Islet of Langerhans (tissue), 1 donor: ENCODE data around the gene CHRNB2.

Experiments used
- FAIRE-seq: peaks from one replicate; lab custom pipeline; 2011; peaks lifted over from hg19 to GRCh38; lab: Jason Lieb, UNC

The CHRNB2 gene

GRCh38 chr1:154581766-154582165, 14.2 kb downstream of the CHRNB2 start:
- no peak for FAIRE-seq

GRCh38 chr1:154582885-154583284, 15.3 kb downstream of the CHRNB2 start:
- no peak for FAIRE-seq

- FAIRE-seq: no peak
These were observed 16.2 kb downstream of the CHRNB2 start for GRCh38 chr1:154583773-154584172.

GRCh38 chr1:154584267-154584994, 16.9 kb downstream of the CHRNB2 start:
- no peak for FAIRE-seq

GRCh38 chr1:154586231-154586630, 18.7 kb downstream of the CHRNB2 start:
- no peak for FAIRE-seq

- FAIRE-seq: no peak
These were observed 19.1 kb downstream of the CHRNB2 start for GRCh38 chr1:154586641-154587040.

GRCh38 chr1:154589780-154590179, 22.2 kb downstream of the CHRNB2 start:
- no peak for FAIRE-seq

GRCh38 chr1:154590756-154591155, 23.2 kb downstream of the CHRNB2 start:
- FAIRE-seq: no peak

- FAIRE-seq: no peak
These were observed 23.6 kb downstream of the CHRNB2 start for GRCh38 chr1:154591206-154591605.

GRCh38 chr1:154593390-154593789, 25.8 kb downstream of the CHRNB2 start:
- no peak for FAIRE-seq

GRCh38 chr1:154594811-154595210, 27.2 kb downstream of the CHRNB2 start:
- no peak for FAIRE-seq

- peak; percentile 27 for FAIRE-seq
These were observed 28.0 kb downstream of the CHRNB2 start for GRCh38 chr1:154595621-154596020.

- FAIRE-seq: no peak
These were observed 31.5 kb downstream of the CHRNB2 start for GRCh38 chr1:154598871-154599635.

- FAIRE-seq: no peak
These were observed 32.1 kb downstream of the CHRNB2 start for GRCh38 chr1:154599658-154600057.

- no peak for FAIRE-seq
These were observed 35.7 kb downstream of the CHRNB2 start for GRCh38 chr1:154603317-154603716.

GRCh38 chr1:154605534-154605933, 38.0 kb downstream of the CHRNB2 start:
- FAIRE-seq: no peak

- no peak for FAIRE-seq
These were observed 39.6 kb downstream of the CHRNB2 start for GRCh38 chr1:154607106-154607608.

- FAIRE-seq: no peak
These were observed 40.2 kb downstream of the CHRNB2 start, which contains the start of gene ADAR for GRCh38 chr1:154607609-154608396. ADAR (minus strand) TSS chr1:154608186; CDS start chr1:154608006, 180 bp downstream.

- FAIRE-seq: no peak
These were observed 41.1 kb downstream of the CHRNB2 start for GRCh38 chr1:154608397-154609270.

GRCh38 chr1:154609398-154610380, 42.1 kb downstream of the CHRNB2 start:
- FAIRE-seq: no peak
